Right hindlimb (tissue), 1 donor: ENCODE data around the gene HMHB1.
"Not testable (repeated sequence)": the region's sequence is repeated elsewhere in the genome, so short reads cannot be mapped to it uniquely, and the experiment has no call there.

ENCODE experiments used
- DNase-seq: peaks from one replicate; pipeline ENCODE4 v3.0.0-alpha.2; 2018

The HMHB1 gene

DNA sequence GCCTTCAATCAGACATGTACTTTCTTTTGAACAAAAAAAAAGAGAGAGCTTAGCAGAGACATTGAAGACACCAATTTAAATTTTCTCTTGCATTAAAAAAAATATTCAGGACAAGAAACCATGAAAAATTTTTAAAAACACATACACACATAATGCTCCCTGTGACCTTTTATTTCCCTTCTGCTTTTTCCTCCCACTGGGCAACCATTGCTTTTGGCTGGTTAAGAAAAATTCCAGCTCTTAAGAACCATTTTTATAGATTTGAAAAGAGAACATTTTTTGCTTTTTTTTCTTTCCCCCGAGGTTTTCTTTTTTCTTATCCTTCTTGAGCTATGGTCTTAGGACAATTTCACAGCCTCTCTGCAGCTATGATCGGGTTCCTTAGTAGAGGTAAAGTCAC lies 6.1 kb upstream of the HMHB1 start:
- no peak for DNase-seq

DNA sequence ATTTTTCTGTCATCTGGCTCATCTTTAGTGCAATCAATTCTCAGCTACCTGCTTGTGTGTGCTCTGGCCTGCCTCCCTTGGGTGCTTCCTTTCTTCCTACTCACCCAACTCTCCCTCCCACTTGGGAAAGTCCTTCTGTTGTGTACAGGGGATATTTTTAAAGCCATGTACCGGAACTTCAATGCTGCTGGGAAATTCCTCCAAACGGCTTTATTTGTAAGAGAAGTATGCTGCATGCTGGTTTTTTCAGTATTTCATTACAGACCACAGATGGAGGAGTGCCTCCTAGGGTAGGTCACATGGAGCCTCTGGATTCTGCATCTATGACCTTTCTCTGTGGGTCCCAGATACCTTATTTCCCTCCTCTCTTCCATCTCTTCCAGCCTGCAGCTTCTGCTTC lies 5.4 kb upstream of the HMHB1 start:
- no peak for DNase-seq

DNA sequence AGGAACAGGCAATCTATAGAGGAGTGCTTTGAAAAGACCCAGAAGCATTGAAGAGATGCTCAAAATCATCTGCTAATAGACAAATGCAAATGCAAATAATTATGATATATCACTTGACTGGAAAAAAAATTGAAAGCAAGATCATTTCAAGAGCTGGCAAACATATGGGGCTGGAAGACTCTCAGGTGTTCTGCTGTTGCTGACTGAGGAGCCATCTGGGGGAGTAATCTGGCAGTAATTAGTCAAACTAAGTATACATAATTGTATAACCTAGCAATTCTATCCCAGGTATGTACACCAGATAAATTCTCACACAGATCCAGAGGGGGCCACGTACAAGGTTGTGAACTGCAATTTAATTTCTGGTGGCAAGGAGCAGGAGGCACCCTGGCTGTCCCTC lies 4.6 kb upstream of the HMHB1 start:
- DNase-seq = no peak

DNA sequence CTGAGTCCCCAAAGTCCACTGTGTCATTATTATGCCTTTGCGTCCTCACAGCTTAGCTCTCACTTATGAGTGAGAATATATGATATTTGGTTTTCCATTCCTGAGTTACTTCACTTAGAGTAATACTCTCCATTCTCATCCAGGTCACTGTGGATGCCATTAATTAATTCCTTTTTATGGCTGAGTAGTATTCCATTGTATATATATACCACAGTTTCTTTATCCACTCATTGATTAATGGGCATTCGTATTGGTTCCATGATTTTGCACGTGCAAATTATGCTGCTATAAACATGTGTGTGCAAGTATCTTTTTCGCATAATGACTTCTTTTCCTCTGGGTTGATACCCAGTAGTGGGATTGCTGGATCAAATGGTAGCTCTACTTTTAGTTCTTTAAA lies 4.4 kb downstream of the HMHB1 start:
- DNase-seq = not testable (repeated sequence)

DNA sequence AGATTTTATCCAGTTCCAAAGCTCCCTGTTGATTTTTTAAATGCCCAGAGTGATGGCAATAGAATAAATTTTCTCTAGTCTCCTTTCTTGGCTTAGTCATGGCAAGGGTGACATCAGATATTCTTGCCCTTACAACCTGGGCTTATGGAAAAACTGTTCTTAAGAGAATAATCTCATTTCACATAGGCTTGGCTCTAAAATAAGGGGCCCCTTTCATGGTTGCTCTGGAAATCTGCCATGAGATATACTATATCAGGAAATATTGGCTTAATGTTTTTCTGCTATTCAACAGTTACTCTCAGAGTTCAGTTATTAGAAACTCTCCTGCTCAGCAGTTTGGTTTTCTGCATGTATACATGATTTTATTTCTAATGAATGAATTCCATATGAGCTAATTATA lies 7.8 kb downstream of the HMHB1 start:
- no peak for DNase-seq

DNA sequence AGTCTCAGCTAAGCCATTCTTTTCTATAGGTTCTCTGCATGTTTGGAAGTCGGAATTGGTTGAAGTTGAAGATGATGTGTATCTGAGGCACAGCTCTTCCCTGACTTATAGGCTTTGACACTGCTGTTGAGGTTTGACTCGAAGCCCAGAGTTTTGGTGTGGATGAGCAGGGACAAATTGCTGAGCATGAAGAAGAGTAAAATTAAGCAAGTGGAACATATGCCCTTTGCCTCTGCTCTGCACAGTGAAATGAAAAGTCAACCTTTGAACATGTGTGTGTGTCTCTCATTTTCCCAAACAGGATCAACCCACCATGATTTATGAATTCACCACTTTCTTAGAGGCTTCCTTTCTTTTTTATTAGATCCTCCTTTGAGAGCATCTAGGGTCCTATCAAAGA lies 8.5 kb downstream of the HMHB1 start:
- DNase-seq = peak; percentile 24

DNA sequence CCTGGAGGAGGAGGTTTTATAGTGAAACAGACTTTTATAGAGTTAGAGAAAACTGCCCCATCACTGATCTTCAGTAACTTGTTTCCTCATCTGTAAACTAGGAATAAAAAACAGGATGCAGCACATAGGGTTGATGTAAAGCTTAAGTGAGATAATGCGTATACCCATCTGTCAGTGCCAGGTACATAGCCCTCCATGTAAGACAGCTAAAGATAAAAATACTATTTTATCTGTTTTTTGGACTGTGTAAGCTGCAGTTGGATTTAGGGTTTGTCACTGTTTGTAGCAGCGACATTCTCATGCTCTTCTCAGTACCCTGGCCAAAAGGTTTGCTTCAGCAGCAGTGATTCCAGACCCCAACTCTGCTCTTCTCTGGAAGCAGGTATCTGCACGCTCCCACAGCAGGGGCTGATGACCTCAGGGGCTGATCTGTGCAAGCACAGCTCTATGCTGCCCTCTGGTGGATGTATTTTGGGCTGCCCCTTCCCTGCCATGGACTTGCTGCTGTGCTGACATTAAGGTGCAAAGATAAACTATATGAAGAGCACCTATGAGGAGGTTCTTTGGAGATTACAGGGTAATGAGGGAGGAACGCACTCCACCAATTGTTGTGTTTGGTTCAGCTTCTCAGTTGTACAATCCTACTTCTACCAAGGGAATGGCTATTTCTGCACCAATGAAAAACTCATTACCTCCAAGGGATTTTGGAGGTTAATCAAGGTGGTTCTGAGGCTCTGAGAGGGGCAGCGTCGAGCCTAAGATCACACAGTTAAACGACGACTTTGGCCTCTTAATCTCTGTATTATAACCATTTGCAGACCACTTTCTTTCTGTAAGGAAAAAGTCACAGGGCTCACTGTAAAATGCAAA lies 13.1 kb downstream of the HMHB1 start:
- DNase-seq = peak; percentile 84

DNA sequence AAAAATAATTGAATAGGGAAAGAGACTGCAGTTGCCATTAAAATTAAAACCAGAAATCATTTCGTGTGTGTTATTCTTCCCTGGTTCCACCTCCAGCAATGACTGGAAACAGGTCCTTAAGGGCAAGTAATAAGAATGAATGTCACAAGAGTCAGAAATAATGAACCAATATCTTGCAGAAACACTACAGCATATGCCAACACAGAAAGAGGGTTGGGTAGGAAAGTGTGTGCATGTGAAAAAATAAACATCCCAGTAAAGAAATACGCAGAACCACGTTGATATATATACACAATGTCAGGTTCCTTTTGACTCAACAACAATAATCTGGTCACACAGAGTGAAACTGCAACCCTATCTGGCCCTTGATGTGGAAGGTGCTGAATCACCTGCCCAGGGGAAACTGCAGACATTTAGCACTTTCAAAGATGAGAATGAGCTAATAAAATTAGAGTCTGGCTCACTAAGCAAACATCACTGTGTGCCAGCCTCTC lies 15.0 kb downstream of the HMHB1 start:
- DNase-seq = no peak

DNA sequence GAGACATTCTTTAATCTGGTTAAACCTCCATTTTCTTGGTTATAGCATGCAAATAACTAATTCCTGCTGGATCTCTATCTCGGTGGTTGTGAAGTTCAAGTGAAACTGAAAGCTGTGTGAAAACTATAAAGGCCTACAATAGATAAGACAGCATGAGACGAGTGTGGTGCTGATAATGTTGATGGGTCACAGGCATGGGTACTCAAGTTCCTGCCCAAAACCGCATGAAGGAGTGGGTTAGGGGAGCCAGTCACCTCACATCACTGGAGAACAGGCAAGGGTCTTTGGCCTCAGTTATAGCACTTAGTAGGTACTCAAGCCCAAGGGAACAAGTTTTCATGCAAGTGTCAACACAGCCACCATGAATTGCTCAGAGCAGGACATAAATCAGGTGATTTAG lies 16.7 kb downstream of the HMHB1 start:
- DNase-seq = no peak

DNA sequence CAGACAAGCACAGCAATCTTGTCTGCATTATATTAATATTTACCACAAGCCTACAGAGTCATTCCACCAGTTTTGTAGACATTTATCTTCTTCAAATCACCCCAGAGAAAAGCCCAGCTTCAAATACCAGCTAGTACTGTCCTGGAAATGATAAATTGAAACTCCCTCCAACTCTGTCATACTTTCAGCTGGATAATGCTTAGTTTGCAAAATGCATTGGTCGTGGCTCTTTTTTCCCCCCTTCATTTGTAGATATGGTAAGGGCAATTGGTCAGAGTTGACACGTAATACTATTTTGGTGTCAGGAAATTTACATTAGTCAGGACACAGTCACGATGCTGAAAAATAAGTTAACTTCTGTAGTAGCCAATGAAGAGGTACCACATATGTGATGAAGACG lies 21.2 kb downstream of the HMHB1 start:
- DNase-seq = no peak

DNA sequence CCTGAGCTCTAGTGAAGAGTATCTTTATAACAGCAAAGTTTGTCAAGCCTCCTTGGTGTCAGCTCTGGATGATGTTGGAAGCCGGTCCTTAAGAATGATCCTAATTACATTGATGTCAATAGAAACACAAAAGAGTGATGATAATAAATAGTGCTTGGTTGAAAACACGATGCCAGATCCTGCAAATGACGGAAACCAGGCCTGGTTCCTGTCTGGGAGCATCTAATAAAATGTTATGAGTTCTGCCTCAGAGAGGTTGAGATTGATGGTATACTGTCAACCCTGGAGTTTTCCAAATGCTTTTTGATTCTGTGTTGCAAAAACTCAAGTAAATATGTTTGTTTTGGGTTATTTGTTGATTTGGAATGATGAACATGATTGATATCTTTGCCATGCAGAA lies 23.3 kb downstream of the HMHB1 start:
- no peak for DNase-seq

DNA sequence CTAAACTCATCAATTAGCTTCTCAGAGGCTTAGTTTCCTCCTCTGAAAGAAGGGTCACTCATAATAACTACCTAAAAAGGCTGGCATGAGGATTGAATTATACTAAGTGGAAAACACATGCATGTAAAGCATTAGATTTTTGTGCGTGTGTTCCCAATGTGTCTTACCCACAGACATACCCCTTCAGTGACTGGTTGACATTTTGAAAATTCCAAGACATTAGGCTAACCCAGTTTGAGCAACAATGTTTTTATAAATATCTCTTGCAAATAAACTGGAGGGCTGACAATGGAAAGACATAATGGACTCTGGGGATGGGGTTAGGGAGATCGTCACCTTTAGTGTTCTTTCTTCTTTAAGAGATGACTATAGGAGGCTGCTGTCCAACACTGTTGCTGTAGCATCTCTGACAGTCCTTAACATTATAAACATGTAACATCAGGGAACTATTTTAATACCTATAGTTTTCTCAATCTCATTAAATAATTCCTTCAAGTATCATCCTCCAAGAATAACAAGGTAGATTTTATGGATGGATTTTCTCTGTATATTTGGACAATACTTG lies 24.3 kb downstream of the HMHB1 start:
- DNase-seq = no peak

DNA sequence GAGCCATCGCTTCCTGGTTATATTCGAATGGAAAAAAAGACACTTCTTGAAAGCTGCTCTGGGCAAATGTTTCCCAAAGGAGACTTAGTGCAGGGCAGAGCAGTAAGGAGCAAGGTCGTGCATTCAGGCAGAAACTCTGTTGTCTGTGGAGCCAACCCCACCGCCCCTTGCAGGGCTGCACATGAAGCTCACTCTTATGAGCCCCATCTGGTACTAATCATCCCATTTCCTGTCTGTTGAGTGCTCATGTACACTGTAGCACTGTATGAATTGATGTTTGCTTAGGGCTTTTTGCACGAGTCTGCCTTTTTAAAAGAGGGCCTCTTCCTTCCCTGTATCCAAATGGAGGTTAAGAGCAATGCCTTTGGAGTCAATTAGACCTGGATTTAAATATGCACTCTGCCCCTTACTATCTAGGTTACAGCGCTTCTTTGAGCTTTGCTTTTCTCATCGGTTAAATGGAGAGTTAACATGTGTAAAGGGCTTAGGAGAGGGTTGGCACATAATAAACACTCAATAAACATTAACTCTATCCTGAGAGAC lies 25.4 kb downstream of the HMHB1 start:
- DNase-seq = peak; percentile 75

DNA sequence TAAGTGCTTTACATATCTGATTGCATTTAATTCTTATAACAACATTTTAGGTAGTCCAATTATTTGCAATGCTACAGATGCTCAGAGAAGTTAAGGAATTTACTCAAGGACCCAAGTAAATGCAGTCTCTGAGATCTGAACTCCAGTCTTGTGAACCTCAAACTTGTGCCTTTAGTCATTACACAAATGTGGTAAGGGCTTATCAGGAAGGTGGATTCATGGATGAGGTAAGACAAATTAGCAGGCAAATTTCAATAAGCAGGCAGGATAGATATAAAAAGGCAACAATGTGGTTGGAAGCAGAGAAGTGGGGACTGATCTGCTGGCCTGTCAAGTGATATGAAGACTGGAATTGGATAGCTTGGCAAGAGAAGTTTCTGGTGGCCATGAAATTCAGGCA lies 29.5 kb downstream of the HMHB1 start:
- DNase-seq = no peak

DNA sequence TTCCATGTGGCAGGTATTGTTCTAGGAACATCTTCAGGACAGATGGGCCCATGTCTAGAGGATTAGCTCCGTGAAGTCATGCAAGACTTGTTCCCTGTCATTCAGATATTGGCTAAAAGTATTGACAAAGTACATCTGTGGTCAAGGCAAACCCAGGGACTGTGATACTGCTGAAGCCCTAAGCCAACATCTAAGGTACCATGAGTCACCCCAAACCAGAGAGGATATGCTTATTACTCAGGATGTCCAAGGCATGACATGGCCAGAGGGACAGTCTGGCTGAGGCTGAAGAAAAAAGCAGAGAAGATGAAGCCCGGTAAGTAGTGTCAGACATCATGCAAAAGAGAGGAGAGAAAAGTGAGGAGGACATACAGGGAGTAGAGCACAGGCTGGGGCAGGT lies 31.0 kb downstream of the HMHB1 start:
- DNase-seq = no peak

DNA sequence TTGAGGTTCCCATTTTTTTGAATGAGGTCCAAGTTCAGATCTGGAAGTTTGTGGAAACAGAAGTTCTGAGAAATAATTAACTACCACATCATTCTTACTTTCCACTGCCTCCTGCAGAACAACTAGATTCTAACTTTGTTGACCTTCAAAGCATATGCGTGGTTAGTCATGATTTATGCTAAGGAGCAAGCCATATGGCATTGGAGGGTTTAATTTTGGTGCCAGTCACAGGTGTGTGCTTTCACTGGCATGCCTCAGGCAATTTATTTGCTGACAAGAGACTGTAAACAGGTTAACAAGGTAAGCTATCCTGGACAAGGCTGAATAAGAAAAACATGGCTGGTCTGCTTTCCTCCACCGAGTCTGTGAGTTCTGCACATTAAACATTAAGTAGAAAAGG lies 31.5 kb downstream of the HMHB1 start:
- DNase-seq = no peak

DNA sequence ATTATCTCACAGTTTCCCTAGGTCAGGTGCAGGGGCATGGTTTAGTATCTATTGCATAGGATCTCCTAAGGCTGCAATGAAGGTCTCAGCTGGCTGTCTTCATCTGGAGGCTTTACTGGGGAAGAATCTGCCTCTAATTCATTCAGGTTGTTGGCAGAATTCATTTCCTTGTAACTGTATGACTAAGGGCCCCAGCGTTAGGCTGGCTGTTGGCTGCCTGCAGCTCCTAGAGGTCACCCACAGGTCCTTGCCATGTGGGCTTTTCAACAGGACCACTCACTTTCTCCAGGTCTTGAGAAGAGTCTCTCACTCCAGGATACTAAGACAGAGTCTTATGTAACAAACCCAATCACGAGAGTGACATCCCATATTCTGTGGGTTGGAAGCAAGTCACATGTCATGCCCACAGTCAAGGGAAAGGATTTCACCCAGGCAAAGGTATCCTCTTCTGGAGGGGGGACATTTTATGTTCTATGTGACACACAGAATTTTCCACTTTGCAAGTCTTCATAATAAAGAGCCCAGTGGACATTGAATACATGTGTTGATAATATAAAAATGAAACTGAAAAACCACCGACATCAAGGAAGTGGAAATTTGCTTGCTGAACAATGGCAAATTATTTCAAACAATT lies 38.2 kb downstream of the HMHB1 start:
- DNase-seq = no peak

DNA sequence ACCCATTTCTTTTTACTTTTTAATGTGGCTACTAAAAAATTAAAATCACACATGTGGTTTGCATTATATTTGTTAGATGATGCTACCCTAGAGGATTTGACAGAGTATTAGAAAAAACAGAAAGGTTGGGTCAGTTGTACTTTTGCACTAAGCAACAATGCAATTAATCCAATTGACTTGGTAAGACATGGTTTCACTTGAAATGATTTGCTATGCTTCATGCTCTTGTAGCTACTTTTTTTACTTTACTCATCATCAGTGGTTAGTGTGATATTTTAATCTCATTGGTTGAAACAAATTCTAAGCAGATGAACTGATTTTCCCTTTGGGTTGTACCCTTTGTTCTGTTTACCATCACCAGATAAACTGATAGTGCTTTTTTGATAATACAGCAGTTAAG lies 39.4 kb downstream of the HMHB1 start:
- DNase-seq = no peak

DNA sequence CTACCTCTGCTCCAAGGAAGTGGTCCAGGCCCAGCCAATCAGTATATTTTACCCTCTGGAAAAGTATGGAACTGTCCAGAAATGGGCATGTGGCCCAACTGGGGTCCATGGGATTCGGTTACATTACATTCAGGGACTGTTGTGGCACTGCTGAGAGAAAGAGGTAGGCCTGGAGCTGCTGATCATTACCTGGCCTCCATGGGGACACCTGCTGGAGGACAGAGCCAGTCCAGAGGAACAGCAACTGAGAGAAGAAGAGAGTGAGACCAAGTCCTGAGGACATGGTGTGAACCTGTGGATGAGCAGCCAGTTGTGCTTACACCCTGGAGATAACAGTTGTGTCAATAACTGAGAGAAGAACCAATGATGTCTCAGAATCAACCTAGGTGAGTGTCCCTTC lies 48.2 kb downstream of the HMHB1 start:
- no peak for DNase-seq

DNA sequence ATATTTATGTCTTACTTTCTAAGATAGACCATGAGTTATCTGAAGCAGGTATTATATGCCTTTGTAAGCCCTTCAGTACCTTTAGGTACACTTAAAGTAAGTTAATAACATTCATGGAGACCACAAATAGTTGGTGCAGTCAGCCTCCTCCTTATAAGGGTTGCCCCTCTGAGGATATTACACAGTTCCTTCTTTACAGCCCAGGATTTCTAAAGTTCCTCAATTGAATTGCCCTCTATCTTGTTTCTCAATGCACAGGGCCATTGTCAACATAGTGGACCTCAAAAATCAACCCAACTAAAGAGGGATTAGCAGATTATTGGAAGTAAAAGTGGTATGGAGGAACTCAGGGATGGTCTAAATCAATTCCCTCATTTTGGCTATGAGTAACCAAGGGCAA lies 50.3 kb downstream of the HMHB1 start:
- DNase-seq = no peak

DNA sequence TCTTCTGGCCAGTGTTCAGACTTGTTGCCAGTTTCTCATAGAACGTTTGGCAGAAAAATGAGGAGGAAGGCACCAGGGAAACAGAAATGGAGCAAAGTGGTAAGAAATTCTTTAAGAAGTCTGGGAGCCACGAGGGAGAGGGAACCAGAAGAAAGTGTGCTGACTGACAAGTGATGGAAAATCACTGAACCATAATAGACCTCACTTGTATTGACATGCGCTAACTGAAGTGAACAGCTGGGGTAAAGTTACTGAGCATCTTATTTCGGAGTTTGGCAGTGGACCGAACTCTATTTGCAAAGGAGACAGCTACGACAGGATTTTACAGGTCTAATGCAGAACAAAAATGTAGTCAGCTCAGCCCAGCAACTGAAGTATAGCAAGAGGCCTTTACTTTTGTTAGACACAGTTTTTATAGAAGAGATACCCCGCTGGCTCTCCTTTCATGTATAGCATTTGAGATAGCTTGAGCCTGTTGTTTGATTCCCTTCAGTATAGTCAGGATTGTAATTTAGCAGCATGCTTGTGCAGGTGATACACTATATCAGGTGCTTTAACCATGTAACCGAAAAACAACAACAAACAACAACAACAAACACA lies 53.6 kb downstream of the HMHB1 start:
- peak; percentile 38 for DNase-seq
